AG04450 (cell line): Measurements from ENCODE around the gene TOR4A. TPM values are rescaled to one million over a fixed set of nuclear protein-coding genes. Genes with fewer than 3 reads are reported as not detected.

Source experiments
- CTCF ChIA-PET: fragments of 300-600, 350-600 bp; formaldehyde crosslinking; extraction: SDS; loops from one replicate; lab custom pipeline; 2022; ENCODE audit warnings: antibody characterized with exemption, inconsistent platforms; lab: Charles Lee
- POLR2A ChIA-PET: fragments of 350-600 bp; formaldehyde crosslinking; extraction: SDS; loops from one replicate; lab custom pipeline; 2021; ENCODE audit warnings: antibody characterized with exemption, inconsistent platforms; lab: Yijun Ruan, JAX
- DNase-seq: peaks from one replicate; pipeline ENCODE4 v3.0.0-alpha.2; 2011; ENCODE audit warnings: low read depth, low spot score
- H3K27ac ChIP-seq: one replicate; pipeline ENCODE4 v1.5.1; 2012; ENCODE audit warnings: low read depth, low read length, control low read depth
- H3K27me3 ChIP-seq: one replicate; pipeline ENCODE4 v1.6.0; 2012; ENCODE audit warnings: low read length; ENCODE audit not compliant: control insufficient read depth, insufficient read depth
- H3K4me3 ChIP-seq: 2 replicates; pipeline ENCODE4 v1.5.1; 2011; ENCODE audit warnings: mild to moderate bottlenecking, low read depth, low read length, control low read depth
- H3K9me3 ChIP-seq: 2 replicates; pipeline ENCODE4 v1.5.1; 2012; ENCODE audit warnings: low read length; ENCODE audit not compliant: control insufficient read depth, insufficient read depth
- CTCF ChIP-seq: IDR thresholded peaks from 2 replicates; pipeline ENCODE4 v1.5.1; 2011; ENCODE audit warnings: low read depth, low read length, control low read depth, inconsistent platforms
- polyA plus RNA-seq: library from polyadenylated mRNA; depleted of rRNA; stranded (reverse); fragments of >200 nt; gene quantifications from 2 replicates; pipeline ENCODE4 v1.2.3, GENCODE V29; 2011

The TOR4A gene
- polyA plus RNA-seq, 1 experiment, result 14.1 TPM

- no peak overlapping the region for H3K4me3 ChIP-seq
- no peaks in the 10 kb centered on the region; the same call in 1 of the 2 replicates for H3K9me3 ChIP-seq
- ChIA-PET CTCF (interaction anchor here (0.6 to 1.4 kb wide), 2 partner anchors 16 to 76 kb away, joined by 3 to 4 read pairs; no protein-coding TSS in a partner anchor), POLR2A (interaction anchor here (1.4 to 8.8 kb wide), 2 partner anchors 7 to 11 kb away, joined by 5 to 146 read pairs; partner anchors contain the start of gene TUBB4B)
- H3K27ac ChIP-seq, result no peak overlapping the region
- no peak for TF ChIP-seq CTCF
- no peaks in the 10 kb centered on the region for H3K27me3 ChIP-seq
- DNase-seq, result no peak
These were observed 24.7 kb upstream of the TOR4A start for GRCh38 chr9:137252555-137253506.

- no peak for TF ChIP-seq CTCF
- Histone ChIP-seq H3K27me3 (no peaks in the 10 kb centered on the region), H3K4me3 (peak overlapping the region; percentile 79), H3K27ac (no peak overlapping the region), H3K9me3 (no peaks in the 10 kb centered on the region; the same call in 1 of the 2 replicates)
- ChIA-PET POLR2A (interaction anchor here (0.6 to 8.8 kb wide), 6 partner anchors 8 to 427 kb away, joined by 3 to 146 read pairs (median 4); partner anchors contain the start of genes TOR4A and TUBB4B), CTCF (interaction anchor here (0.5 to 1.5 kb wide), 3 partner anchors 17 to 352 kb away, joined by 3 to 10 read pairs (median 4); partner anchors contain the start of gene EXD3)
- no peak for DNase-seq
These were observed 23.6 kb upstream of the TOR4A start for GRCh38 chr9:137253717-137254623.

GRCh38 chr9:137254624-137255447, 22.7 kb upstream of the TOR4A start, which contains the start of gene NELFB:
Gene NELFB (plus strand): TSS chr9:137255327.
- CTCF ChIA-PET, result interaction anchor here (0.5 to 1.5 kb wide), 3 partner anchors 18 to 353 kb away, joined by 3 to 10 read pairs (median 4); partner anchors contain the start of gene EXD3
- peak; percentile 51 for DNase-seq
- Histone ChIP-seq H3K27me3 (no peaks in the 10 kb centered on the region), H3K9me3 (no peaks in the 10 kb centered on the region; the same call in 1 of the 2 replicates), H3K4me3 (peak within 1 kb of the TSS; percentile 96), H3K27ac (peak within 1 kb of the TSS; percentile 31)
- no peak for TF ChIP-seq CTCF
- POLR2A ChIA-PET, result interaction anchor here (0.9 to 8.8 kb wide), 6 partner anchors 9 to 125 kb away, joined by 3 to 146 read pairs (median 4); partner anchors contain the start of genes TOR4A and TUBB4B

GRCh38 chr9:137255448-137256114, 21.9 kb upstream of the TOR4A start:
- TF ChIP-seq CTCF, result no peak
- POLR2A ChIA-PET, result interaction anchor here (0.9 to 8.8 kb wide), 4 partner anchors 11 to 67 kb away, joined by 3 to 146 read pairs (median 4); partner anchors contain the start of genes TOR4A and TUBB4B

More at GRCh38 chr9:137255448-137256114, 21.9 kb upstream of the TOR4A start:
- Histone ChIP-seq H3K27ac (no peak overlapping the region), H3K9me3 (no peaks in the 10 kb centered on the region; the same call in 1 of the 2 replicates), H3K27me3 (no peaks in the 10 kb centered on the region), H3K4me3 (peak overlapping the region; percentile 96)
- CTCF ChIA-PET, result interaction anchor here (1.3 to 1.7 kb wide), 2 partner anchors 19 to 167 kb away, joined by 3 to 7 read pairs; partner anchors contain the start of gene EXD3
- DNase-seq, result no peak
